Stimulated activated naive CD8-positive, alpha-beta T cell treated with anti-CD3 and anti-CD28 coated beads, Interleukin-15, Interleukin-2, amounts not matched to agents 100 U/mL and 50 U/mL, for 24 hours (primary cell): Measurements from ENCODE around the gene TUBA4B.
A peak's percentile ranks its signal among the peaks of the same experiment; 100 is the strongest.
"Not testable (repeated sequence)": the region's sequence is repeated elsewhere in the genome, so short reads cannot be mapped to it uniquely, and the experiment has no call there.

Experiments
- ATAC-seq: fragments of 150-1000 bp; cut with Tn5 transposase; one replicate; pipeline ENCODE4 v1.10.0; 2021
- DNase-seq: peaks from one replicate; pipeline ENCODE4 v3.0.0; 2021

The TUBA4B gene

DNA sequence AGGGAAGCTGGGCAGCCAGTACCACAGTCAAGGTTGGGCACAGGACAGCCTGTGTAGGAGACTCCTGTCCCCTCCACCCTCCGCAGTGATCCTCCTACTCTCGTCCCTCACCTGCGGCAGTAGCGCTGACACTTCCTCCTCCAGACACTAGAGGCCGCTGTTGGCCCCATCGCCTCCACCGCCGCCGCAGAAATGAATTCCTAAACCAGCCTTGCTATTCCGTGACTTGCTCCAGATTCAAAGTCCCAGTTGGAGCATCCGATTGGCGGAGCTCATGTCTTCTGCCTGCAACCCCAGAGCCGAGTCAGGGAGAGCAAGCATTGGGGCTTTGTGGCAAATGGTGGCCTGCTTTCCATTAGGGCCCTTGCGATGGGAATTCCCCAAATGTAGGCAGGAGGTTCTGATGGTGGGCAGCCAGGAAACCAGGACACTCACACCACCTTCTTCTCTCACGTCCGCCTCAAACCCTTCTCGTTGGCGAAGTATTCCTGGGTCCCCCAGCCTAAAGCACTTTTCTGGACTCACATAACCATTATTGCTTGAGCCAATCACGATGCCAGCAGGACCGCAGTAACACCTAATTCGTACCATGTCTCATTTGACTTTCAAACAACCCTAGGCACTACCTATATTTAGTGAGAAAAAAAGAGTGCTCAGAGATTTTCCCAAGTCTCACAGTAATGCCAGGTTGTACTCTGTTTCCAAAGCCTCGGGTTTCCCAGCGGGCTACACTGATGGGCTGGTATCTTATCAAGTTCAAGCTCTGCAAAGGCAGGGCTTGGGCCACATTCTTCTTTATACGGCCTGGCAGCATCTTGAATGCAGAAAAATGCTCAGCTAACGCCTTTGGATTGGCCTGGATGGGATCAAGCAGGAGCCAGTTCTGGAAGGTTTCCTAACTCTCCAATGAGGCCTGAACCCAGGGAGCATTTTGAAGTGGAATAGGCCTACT is 24.9 kb downstream of the TUBA4B start:
- DNase-seq (peak; percentile 82), ATAC-seq (no peak)

DNA sequence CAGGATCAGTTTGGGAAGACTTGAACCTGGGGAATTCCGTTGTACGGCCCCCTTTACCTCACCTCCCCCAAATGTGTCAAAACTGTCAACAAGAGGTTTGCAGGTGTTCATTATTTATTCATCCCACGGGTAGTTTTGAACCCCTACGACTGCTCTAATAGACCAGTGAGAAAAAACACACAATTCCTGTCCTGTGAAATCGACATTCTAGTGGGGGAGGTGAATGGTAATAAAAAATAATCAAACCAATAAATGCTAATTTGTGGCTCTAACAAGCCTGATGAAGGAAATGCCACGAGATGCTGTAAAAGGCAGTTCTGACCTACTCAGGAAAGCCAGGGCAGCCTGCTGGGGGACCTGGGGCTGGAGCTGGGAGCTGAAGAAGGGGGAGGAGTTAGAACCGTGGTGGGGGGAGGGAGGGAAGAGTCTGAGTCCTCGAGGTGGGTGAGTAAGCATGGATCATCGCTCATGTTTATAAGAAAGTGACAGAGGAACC is 25.7 kb downstream of the TUBA4B start:
- DNase-seq (no peak), ATAC-seq (no peak)

DNA sequence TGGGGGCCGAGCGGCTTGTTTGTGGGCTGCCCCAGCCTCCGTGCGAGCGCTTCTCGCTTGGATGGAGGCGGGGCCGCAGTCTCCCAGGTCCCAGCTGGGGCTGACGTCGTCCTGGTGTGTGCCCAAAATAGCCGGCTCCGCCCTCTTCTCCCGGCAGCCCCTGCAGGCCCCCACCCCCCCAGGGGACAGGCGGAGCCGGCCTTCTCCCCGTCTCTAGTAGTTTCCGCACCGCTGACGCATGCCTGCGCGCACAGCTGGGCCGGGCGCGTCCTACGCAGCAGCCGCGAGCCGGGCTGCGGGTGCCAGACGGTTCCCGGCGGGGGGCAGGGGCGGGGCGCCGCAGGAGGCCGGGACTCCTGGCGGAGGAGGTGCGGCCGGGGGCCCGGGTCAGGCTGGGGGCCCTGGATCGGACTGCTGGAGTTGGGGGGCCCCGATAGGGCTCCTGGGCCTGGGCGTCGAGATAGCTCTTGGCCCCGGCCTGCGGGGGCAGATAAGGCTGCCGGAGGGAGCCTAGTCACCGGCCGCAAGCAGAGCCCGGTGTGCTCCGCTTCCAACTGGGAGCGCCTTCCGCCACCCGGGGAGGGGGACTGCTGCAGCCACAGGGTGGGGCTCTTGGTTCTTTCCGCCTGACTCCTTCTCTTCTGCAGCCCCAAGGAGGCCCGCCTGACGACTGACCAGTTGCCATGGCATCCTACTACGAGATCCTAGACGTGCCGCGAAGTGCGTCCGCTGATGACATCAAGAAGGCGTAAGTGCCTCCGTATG is 26.3 kb downstream of the TUBA4B start, which contains the start of gene DNAJB2:
TSS of gene DNAJB2 (plus strand) at position 216 of the 765 bp plus-strand sequence. CDS start at position 684, 468 bp downstream.
- peak; percentile 99 for DNase-seq

DNA sequence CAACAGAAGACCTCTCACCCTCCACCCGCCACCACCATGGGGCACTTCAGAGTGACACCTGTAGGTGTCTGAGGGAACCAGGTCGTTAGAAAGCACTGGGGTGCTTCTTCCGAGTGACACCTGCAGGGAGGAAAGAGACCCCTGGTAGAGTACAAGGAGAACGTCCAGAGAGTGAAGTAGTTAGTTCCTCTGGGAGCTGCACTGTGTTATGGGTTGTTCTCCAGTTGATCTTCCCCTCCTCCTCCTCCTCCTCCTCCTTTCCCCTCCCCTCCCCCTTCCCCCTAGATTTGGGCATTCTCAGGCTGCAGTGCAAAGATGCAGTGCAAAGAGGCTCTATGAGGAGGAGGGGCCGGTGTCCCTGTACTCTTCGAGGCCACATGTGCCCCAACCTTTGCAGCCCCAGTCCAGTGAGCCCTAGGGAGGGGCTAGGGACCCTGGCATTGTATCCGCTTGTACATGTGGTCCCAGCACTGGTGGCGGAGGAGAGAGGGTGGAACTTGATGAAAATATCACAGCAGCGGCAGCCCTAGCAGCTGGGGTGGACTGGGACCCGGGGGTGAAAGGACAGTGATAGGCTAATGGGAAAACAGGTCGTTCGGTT is 27.0 kb downstream of the TUBA4B start:
- ATAC-seq: no peak
- no peak for DNase-seq

More for the DNA sequence above, 26.3 kb downstream of the TUBA4B start, which contains the start of gene DNAJB2:
- ATAC-seq: peak; percentile 90

DNA sequence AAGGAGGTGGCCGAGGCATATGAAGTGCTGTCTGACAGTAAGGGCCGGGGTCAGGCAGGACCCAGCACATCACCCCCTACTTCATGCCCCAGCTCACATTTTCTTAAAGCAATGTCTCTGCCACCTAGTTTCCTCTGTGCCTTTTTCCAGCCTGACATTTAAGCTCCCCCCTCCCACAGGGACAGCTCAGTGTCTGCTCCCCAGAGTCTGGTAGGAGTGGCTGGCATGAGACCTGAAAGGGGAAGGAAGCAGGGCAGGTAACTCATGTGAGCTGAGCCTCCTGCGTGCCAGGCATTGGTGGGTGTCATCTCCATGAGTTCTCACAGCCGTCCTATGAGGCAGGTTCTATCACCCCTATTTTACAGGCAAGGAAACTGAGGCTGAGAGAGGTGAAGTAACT is 27.6 kb downstream of the TUBA4B start:
- DNase-seq (no peak), ATAC-seq (no peak)

DNA sequence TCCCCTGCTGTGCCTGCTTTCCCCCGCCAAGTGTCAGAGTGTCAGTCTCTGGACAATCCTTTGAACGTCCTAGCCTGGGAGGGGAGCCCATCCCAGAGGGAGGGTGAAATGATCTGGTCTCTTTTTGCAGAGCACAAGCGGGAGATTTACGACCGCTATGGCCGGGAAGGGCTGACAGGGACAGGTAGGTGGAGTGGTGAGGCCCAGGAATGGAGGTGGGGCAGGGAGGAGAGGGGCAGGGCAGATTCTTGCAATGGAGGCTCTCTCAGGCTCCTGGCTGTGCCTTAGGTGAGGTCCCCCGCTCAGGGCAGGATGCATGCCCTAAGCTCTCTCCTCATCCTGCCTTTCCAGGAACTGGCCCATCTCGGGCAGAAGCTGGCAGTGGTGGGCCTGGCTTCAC is 28.5 kb downstream of the TUBA4B start:
- ATAC-seq: no peak
- no peak for DNase-seq

DNA sequence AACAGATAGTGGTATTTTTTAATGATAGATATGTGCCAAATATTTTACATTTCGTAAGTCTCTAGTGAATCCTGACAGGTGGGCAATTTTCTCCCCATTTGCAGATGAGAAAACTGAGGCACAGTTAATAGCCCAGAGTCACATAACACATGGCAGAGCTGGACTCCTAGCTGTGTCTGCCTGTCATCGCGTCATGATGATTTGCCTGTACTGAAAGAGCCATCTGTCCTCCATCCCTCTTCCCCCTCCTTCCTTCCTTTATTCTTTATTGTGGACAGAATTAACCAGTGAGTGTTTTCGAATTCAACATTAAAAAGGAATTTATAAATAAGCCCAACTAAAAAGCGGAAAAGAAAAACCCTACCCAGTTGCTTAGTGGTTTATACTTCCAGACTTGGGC is 29.3 kb downstream of the TUBA4B start:
- ATAC-seq: no peak
- no peak for DNase-seq

DNA sequence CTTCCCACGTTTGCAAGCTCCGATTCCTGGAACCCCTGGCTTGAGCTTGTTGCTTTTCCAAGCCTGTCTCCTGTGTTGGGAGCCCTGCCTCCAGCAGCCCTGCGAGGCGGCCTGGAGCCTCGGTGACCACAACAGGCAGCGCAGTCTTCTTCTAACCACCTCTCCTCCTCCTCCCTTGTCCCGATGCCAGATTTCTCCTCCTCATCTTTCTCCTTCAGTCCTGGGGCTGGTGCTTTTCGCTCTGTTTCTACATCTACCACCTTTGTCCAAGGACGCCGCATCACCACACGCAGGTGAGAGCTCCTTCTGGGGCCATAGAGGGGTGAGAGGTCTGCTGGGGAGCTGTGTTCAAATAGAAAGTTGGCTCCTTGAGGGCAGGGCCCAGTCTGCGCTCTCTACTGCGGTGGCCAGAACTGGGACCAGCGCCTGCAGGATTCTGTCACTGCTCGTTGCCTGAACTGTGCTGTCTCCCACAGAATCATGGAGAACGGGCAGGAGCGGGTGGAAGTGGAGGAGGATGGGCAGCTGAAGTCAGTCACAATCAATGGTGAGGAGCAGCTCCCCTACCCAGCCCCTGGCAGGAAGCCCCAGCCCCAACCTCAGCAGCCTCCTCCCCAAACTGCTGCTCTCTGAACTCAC is 30.0 kb downstream of the TUBA4B start:
- no peak for DNase-seq
- no peak for ATAC-seq

DNA sequence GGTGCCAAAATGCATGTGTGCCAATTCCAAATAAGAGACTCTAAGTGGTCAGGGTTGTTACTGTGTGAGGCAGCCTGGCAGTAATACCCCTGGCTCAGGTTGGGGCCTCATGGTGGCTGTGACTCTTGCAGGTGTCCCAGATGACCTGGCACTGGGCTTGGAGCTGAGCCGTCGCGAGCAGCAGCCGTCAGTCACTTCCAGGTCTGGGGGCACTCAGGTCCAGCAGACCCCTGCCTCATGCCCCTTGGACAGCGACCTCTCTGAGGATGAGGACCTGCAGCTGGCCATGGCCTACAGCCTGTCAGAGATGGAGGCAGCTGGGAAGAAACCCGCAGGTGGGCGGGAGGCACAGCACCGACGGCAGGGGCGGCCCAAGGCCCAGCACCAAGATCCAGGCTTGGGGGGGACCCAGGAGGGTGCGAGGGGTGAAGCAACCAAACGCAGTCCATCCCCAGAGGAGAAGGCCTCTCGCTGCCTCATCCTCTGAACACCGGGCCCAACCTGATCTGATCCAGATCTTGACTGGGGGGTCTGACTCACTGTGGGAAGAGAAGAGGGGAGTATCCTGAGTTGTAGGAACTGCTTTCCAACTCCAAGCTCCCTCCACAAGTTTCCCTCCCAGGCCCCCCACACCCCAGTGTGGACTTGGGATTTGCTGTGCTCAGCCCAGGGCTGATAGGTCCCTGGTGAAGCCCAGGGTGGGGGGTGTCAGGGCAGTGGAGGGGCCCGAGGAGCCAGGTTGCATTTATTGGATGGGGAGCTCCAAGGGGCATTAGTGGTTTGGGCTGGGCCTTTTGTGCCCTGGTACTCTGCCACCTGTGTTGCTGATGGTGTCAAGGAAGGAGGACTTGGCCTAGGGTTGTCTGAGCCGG is 31.7 kb downstream of the TUBA4B start:
- no peak for DNase-seq
- no peak for ATAC-seq

DNA sequence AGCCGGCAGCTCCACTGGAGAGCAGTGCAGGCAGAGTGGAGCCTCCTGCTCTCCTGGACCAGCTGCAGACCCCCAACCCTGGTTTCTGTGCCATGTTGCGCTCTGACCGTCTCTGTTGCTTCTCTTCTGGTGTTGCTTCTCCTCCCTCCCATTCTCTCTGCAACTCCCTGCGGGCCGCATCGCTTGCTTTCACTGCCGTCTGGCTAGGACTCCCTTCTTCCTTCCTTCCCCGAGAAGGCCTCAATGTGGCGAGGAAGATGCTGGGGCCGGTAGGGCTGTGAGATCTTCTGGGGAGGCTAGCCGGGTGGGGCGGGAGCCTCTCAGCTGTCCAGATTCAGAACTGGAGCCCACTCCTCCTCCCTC is 32.3 kb downstream of the TUBA4B start:
- DNase-seq: no peak
- no peak for ATAC-seq

DNA sequence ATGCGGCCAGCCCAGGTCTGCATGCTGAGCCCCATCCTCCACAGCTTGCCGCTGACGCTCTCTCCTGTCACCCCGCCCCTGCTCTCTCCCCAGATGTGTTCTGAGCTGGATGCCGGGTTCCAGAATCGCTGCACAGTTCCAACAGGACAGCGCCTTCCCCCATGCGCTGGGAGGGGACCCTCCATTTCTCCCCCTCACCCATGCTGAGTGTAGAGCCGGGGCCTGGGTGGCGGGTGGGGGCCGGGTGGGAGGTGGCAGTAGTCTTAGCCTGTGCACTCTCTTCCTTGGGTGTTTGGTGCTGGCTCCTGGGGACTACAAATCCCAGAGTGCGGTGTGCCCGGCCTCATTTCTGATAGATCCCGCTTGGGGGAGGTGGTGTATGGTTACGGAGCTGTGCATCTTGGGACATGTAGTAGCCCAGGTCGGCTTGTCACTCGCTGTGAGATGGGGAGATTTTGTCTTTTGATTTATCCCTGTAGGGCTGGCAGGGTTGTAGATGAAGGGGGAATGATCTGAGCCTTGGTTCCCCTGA is 32.9 kb downstream of the TUBA4B start:
- no peak for ATAC-seq

DNA sequence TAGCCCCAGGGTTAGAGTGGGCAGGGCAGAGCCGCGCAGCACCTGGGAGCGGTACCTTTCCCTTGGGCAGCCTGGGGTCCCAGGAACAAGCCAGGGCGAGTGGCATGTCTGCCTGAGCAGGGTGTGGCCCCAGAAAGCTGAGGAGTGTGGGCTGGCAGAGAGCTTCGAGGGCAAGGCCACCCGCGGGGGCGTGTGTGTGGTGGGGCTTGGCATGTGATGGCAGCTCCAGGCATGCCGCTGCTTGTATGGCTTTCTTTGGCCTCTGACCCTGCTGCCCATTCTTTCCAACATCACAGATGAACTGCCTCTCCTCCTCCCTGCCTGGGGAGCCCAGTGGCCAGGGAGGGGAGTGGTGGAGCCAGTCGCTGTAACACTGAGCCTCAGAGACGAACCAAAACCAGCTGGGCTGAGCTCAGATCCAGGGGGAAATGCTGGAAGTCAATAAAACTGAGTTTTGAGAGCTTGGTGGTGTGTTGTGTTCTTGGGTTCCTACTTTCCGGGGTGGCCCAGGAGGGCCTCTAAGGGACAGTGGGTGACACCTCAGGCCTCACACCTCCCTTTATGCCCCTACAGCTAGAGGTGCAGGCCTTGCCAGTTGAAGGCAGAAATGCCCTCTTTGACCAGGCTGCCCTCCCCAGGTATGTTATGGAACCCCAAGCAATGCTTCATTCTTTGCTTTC is 33.5 kb downstream of the TUBA4B start:
- ATAC-seq (no peak), DNase-seq (no peak)

More for the DNA sequence above, 32.9 kb downstream of the TUBA4B start:
- no peak for DNase-seq

DNA sequence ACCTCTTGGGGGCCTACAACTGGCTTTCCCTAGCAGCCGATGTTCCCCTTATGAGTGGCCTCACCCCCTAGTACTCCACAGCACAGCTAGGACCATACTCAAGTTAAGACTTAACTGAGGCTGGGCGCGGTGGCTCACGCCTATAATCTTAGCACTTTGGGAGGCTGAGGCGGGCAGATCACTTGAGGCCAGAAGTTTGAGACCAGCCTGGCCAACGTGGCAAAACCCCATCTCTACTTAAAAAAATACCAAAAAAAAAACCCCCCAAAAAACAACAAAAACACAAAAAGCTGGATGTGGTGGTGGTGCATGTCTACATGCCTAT is 34.0 kb downstream of the TUBA4B start:
- DNase-seq, ATAC-seq: not testable (repeated sequence)

DNA sequence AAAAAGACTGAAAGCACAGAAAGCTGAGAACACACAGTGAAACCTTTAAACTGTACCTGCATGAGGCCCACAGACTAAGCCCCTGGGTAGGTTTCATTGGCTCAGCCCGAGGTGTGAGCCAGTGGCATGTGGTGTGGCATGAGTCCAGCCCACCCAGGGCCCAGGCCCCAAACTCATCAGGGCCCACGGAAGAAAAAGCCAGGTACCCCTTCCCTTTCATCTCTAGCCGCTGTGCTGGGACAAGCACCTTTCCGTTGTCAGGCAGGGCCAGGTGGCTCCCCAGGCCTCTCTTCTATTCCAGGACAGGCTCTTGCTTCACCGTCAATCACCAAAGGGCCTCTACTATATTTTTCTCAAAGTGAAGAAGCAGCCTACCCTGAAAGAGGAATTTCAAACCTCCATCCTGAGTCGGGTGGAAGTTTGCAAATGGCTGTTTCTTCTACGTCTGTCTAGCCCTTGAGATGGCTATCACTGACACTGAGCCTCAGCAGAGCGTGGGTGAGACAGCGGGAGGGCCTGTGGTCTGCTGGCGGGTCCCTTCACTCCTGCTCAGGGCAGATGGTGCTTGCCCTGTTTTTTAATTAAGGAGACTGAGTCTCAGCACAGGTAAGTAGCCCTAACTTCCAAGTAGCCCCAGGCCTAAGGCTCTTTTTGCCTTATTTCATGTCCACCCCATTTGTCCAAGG is 34.7 kb downstream of the TUBA4B start:
- ATAC-seq (no peak), DNase-seq (no peak)

DNA sequence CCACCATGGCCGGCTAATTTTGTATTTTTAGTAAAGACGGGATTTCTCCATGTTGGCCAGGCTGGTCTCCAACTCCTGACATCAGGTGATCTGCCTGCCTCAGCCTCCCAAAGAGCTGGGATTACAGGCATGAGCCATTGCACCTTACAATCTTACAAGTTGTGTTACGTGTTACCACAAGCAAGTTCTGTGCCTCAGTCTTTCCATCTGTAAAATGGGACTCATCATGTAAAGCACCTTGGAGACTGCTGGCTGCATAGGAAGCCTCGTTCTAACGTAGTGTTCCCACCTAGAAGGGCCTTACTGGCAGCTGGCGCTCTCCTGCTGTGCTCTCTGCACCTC is 36.1 kb downstream of the TUBA4B start:
- DNase-seq: no peak
- no peak for ATAC-seq

DNA sequence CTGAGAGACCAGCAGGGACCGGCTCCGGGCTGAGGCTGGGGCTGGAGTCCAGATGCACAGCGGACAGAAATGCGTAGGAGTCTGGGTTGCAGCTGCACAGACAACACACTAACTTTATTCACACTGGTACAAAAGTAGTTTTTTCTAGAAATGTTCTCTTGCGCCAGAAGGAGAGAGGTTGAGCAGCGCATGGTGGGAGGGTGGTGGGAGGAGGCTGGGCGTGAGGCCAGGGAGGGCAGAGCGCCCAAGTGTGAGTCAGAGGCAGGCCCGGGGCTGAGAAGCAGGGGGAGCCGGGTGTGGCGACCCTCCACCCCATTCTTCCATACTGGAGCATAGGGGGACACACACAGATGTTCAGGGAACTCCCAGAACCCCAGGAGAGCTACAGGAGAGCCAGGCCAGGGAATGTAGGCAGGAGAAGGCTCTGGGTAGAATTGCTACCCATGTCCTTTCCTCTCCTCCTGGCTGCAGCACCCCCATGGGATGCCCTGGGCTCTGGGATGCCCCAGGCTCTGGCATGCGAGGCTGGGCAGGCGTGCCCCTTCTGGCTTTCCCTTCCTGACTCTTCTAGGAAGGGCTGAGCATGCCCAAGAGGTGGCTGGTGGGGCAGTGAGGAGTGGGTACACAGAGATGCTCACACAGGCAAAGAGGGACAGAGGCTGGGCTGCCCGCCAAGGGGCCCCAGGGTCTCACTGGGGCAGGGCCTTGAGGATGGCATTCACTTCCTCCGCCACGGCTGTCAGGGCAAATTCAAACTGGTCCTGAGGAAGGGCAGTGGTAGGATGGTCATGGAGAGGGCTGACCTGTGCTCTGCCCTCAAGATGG is 36.7 kb downstream of the TUBA4B start:
- no peak for ATAC-seq
- peak; percentile 3 for DNase-seq

DNA sequence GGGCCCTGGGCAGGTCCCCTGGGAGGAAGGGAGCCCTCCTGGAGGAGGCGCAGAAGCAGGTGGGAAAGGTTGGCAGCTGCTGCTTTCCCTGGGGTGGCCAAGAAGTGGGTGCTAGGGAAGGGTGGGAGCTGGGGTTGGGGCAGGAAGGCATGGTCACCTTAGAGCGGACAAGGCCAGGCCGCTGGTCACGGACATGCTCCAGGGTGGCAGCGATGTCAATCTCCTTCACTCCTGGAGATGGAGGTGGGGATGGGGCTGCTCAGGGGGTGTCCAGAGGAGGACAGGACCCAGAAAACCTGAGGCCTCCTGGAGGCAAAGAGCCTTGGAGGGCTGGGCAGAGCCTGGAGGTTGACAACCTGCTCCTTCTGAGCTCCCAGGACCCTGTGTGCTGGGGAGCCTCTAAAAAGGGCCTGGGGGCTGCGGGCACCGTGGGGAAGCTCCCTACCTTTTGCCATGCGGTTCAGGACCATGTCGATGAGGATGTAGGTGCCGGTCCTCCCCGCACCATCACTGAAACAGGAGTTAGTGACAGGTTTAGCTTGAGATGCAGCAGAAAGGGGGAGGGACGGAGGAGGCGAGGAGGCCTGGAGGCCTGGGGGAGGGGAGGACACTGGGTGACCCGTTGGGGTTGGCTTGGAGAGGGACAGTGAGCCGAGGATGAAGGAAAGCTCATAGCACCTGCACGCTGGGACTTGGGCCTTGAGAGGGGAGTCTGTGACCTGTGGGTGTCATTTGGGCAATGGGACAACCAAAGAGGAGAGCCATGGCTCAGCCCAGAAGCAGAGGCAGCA is 37.5 kb downstream of the TUBA4B start:
- peak; percentile 1 for DNase-seq
- no peak for ATAC-seq

DNA sequence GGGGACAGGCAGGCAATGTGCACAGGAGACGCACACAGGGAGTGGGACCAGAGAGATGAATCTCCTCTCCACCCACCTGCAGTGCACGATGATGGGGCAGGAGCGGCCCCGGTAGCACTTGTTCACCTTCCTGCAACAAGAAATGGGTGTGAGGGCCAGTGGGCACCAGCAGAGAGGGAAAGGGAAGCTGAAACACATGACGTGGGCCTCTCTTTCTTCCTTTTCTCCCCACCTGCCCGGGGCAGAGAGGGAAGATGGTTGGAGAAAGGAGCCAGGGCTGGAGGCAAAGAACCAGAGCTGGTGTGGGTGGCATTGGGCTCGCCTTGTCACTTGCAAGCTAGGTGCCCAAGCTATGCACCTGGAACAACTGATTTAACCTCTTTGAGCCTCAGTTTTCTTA is 38.4 kb downstream of the TUBA4B start:
- no peak for ATAC-seq
- DNase-seq: no peak
